Activated CD4-positive, alpha-beta T cell treated with anti-CD3 and anti-CD28 coated beads, Interleukin-2, amount 50 U/mL, for 4 hours (primary cell): ENCODE measurements around the gene OLFML2A.

Source experiments
- DNase-seq, 2 experiments: peaks; one replicate each; pipeline ENCODE4 v3.0.0-alpha.2; 2020

Gene OLFML2A

GRCh38 chr9:124779368-124780059 is 2.6 kb downstream of the OLFML2A start:
- no peak for DNase-seq

GRCh38 chr9:124780060-124780756 is 3.3 kb downstream of the OLFML2A start:
- DNase-seq, result no peak

GRCh38 chr9:124780757-124781151 is 3.8 kb downstream of the OLFML2A start:
- no peak for DNase-seq

- no peak for DNase-seq
These were observed 5.2 kb downstream of the OLFML2A start for GRCh38 chr9:124781967-124782660.

GRCh38 chr9:124782661-124783574 is 6.0 kb downstream of the OLFML2A start:
- DNase-seq, result no peak

- DNase-seq, result no peak
These were observed 6.9 kb downstream of the OLFML2A start for GRCh38 chr9:124783830-124784229.

- no peak for DNase-seq
These were observed 7.6 kb downstream of the OLFML2A start for GRCh38 chr9:124784509-124784908.

- DNase-seq, result no peak
These were observed 10.1 kb downstream of the OLFML2A start for GRCh38 chr9:124786881-124787573.

- no peak for DNase-seq
These were observed 11.7 kb downstream of the OLFML2A start for GRCh38 chr9:124788542-124789217.

GRCh38 chr9:124789531-124789930 is 12.6 kb downstream of the OLFML2A start:
- DNase-seq, result no peak

GRCh38 chr9:124790301-124790700 is 13.4 kb downstream of the OLFML2A start:
- no peak for DNase-seq

GRCh38 chr9:124790801-124791505 is 14.0 kb downstream of the OLFML2A start:
- DNase-seq, result no peak

GRCh38 chr9:124792257-124793014 is 15.5 kb downstream of the OLFML2A start:
- DNase-seq, result no peak

- DNase-seq, result no peak
These were observed 16.1 kb downstream of the OLFML2A start for GRCh38 chr9:124793015-124793541.

- DNase-seq, result no peak
These were observed 18.1 kb downstream of the OLFML2A start for GRCh38 chr9:124794902-124795491.

GRCh38 chr9:124795881-124796431 is 19.0 kb downstream of the OLFML2A start:
- DNase-seq, result no peak

- DNase-seq, result no peak
These were observed 20.6 kb downstream of the OLFML2A start for GRCh38 chr9:124797343-124798103.

- no peak for DNase-seq
These were observed 22.5 kb downstream of the OLFML2A start for GRCh38 chr9:124799274-124800006.
